Psoas muscle (tissue), 8 donors: ENCODE measurements around the gene MAML2. TPM values are rescaled to one million over a fixed set of nuclear protein-coding genes. Genes with fewer than 3 reads are reported as not detected.

Source experiments
- ATAC-seq, 4 donors: fragments of 200-7000 bp; cut with Tn5 transposase; one replicate each; pipeline ENCODE4 v1.9.1; 2020; ENCODE audit warnings: moderate library complexity in 3 of 4, mild to moderate bottlenecking in 2 of 4
- DNase-seq, 2 donors: peaks; one replicate each; pipeline ENCODE4 v3.0.0-alpha.2; 2020
- H3K27ac ChIP-seq: fragments of 200-600 bp; one replicate; pipeline ENCODE4 v1.8.0; 2022
- H3K27me3 ChIP-seq, 3 donors: fragments of 200-600 bp in 1 of 3; one replicate each; pipeline versions ENCODE4 v1.6.1 to v1.8.0; 2013 to 2022; ENCODE audit warnings: low read length in 2 of 3, mild to moderate bottlenecking in 2 of 3, moderate library complexity in 1 of 3; ENCODE audit not compliant: insufficient read depth in 3 of 3
- H3K36me3 ChIP-seq, 2 donors: fragments of 200-600 bp in 1 of 2; one replicate each; pipeline versions ENCODE4 v1.6.1 to v1.8.0; 2013 to 2022; ENCODE audit warnings: low read depth in 1 of 2, mild to moderate bottlenecking in 1 of 2, moderate library complexity in 1 of 2; ENCODE audit not compliant: insufficient read depth in 1 of 2
- H3K4me1 ChIP-seq: fragments of 200-600 bp; one replicate; pipeline ENCODE4 v1.8.0; 2022
- H3K4me3 ChIP-seq: fragments of 200-600 bp; one replicate; pipeline ENCODE4 v1.8.0; 2022; ENCODE audit warnings: mild to moderate bottlenecking
- H3K9me3 ChIP-seq: fragments of 200-600 bp; one replicate; pipeline ENCODE4 v1.8.0; 2022
- WGBS, 3 donors: extraction: QIAGEN DNeasy Blood & Tissue Kit; methylation state at CpG; one replicate each; pipeline versions ENCODE4 v1.1.6 to v1.1.7; 2013; 5-methylcytosine and 5-hydroxymethylcytosine counted together
- intact Hi-C, 2 donors: fragments of 100-400 bp; cut with DNase I; formaldehyde crosslinking; loops; one replicate each; pipeline versions ENCODE4 v1.11.0 to v1.14.2; 2022
- polyA plus RNA-seq, 3 donors: library from polyadenylated mRNA; stranded (reverse); fragments of 200-250 nt; gene quantifications; one replicate each; pipeline ENCODE4 v1.2.3, GENCODE V29; 2013
- total RNA-seq, 4 donors: library from RNA; stranded (reverse); fragmentation: NEBNext Ultra II Directional in 2 of 4; extraction: Animal tissue kit (Norgen Biotek cat#: 25700) in 2 of 4; gene quantifications; one replicate each; pipeline versions ENCODE4 v1.2.1 to v1.2.4, GENCODE V29; 2021 to 2023
- TF ChIP-seq, protein P1 (sequence below): fragments of 200-600 bp; IDR thresholded peaks from one replicate; pipeline ENCODE4 v1.8.0; 2022; ENCODE audit warnings: antibody characterized with exemption
- donor health status: healthy with polysubstance abuse.
- donor health status: DM: no; HTN: no; CAD: no; lungs with moderate emphysema.
- donor health status: Bipolar disorder and iron deficiency.
- donor health status: healthy.
- donor health status: DM: yes; HTN: yes; CAD: no.
- donor health status: DM: no; HTN: no; CAD: no.
- donor health status: DM: no; HTN: no; CAD: no.
- donor health status: DM: yes; HTN: yes; CAD: no.

Gene MAML2
- total and polyA plus RNA-seq, 7 donors: 0.39 to 3.7 (median 1.5) TPM

DNA sequence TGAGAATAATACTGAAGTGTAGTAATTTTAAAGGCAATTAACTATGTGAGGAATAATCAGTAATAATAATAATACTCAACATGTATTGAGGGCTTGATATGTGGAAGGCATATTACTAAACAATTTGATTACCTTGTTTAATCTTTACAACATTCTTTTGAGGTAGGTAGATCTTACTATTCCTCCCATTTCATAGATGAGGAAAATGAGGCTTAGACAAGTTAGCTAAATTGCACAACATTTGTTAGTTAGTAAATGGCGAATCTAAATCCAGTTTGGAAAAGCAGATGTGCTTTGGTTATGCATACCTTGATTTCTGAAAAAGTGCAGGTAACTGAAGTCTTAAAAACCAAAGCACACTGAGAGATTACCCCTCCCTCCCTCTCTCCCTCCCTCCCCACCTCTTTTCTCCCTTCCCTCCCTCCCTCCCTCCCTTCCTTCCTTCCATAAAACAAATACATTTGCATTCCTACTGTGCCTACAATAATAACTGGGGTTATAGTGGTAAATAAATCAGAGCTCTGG, 326.0 kb downstream of the MAML2 start:
- no peaks in the 10 kb centered on the region for H3K4me1 ChIP-seq
- H3K4me3 ChIP-seq: no peak overlapping the region
- TF ChIP-seq, protein P1, sequence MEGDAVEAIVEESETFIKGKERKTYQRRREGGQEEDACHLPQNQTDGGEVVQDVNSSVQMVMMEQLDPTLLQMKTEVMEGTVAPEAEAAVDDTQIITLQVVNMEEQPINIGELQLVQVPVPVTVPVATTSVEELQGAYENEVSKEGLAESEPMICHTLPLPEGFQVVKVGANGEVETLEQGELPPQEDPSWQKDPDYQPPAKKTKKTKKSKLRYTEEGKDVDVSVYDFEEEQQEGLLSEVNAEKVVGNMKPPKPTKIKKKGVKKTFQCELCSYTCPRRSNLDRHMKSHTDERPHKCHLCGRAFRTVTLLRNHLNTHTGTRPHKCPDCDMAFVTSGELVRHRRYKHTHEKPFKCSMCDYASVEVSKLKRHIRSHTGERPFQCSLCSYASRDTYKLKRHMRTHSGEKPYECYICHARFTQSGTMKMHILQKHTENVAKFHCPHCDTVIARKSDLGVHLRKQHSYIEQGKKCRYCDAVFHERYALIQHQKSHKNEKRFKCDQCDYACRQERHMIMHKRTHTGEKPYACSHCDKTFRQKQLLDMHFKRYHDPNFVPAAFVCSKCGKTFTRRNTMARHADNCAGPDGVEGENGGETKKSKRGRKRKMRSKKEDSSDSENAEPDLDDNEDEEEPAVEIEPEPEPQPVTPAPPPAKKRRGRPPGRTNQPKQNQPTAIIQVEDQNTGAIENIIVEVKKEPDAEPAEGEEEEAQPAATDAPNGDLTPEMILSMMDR: no peak
- H3K36me3 ChIP-seq: no peaks in the 10 kb centered on the region
- no peak for ATAC-seq
- no peak for DNase-seq
- H3K27me3 ChIP-seq: no peaks in the 10 kb centered on the region
- intact Hi-C loops: no loop called here
- no peaks in the 10 kb centered on the region for H3K9me3 ChIP-seq
- 88 to 100% (median 93%) methylated on average over 1 of the region's 1 CpG for WGBS, 3 donors
- no peak overlapping the region for H3K27ac ChIP-seq

DNA sequence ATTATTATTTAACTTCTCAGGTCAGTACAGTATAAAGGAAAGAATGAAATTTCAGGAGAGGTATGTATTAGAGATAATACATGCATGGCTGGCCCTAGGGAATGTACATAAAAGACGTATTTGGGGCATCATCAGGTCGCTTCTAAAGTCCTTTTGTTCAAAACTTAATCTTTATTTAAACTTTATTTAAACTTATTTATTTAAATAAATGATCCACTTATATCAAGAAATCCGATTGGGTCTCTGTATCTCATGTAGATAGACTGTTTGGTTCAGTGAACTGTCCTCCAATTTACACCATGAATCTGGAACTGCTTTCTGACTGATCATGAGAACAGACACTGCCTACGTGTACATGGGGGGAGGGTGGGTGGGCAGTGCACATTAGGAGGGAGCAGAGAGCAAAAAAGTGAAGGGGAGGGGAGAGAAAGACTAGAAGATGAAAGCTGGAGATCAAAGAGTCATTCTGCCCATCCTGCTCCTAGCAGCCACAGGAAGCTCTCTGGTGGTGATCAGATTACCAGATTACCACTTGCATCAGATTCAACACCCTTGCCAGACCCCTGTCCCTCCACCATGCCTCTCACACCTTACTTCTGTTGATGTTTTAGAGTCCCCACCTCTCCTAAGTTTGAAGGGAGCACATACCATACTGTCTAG, 327.0 kb downstream of the MAML2 start:
- H3K4me1 ChIP-seq: peaks cover 4% of the 10 kb centered on the region
- no peaks in the 10 kb centered on the region for H3K9me3 ChIP-seq
- H3K36me3 ChIP-seq: no peaks in the 10 kb centered on the region
- 69 to 77% (median 74%) methylated on average over 4 of the region's 4 CpGs for whole genome bisulfite sequencing, 3 donors
- DNase-seq (no peak), ATAC-seq (no peak)
- intact Hi-C loops: loop anchor here in 1 of 2 donors (2.0 kb wide), 1 partner anchor 33 kb away; no protein-coding TSS in a partner anchor
- TF ChIP-seq, protein P1: no peak
- H3K27me3 ChIP-seq: no peaks in the 10 kb centered on the region
- no peak overlapping the region for H3K4me3 ChIP-seq
- no peak overlapping the region for H3K27ac ChIP-seq

DNA sequence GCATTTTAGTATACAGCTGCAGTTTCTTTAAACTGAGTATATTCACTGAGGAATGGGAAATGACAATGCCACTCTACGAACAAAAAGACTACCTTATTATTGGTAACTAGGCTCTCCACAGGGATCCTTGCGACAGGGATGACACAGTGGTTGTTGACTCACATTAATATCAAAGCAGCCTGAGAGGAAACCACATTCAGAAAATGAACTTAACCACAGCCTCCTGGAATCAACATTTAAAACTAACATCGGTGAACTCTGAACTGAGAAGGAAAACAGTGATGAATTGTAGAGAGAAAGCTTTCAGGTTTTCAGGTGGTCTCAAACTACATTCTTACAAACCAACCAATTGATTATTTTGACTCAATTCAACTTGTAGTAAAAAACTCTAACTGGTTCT, 328.8 kb downstream of the MAML2 start:
- H3K27me3 ChIP-seq: no peaks in the 10 kb centered on the region
- H3K36me3 ChIP-seq: no peaks in the 10 kb centered on the region
- peaks cover 4% of the 10 kb centered on the region for H3K4me1 ChIP-seq
- DNase-seq: no peak
- H3K27ac ChIP-seq: no peak overlapping the region
- WGBS, 3 donors: 70 to 83% (median 81%) methylated on average over 3 of the region's 3 CpGs
- H3K4me3 ChIP-seq: no peak overlapping the region
- TF ChIP-seq, protein P1: no peak
- no peak for ATAC-seq
- H3K9me3 ChIP-seq: no peaks in the 10 kb centered on the region
- intact Hi-C loops: loop anchor here in 1 of 2 donors (2.0 kb wide), 1 partner anchor 35 kb away; no protein-coding TSS in a partner anchor

DNA sequence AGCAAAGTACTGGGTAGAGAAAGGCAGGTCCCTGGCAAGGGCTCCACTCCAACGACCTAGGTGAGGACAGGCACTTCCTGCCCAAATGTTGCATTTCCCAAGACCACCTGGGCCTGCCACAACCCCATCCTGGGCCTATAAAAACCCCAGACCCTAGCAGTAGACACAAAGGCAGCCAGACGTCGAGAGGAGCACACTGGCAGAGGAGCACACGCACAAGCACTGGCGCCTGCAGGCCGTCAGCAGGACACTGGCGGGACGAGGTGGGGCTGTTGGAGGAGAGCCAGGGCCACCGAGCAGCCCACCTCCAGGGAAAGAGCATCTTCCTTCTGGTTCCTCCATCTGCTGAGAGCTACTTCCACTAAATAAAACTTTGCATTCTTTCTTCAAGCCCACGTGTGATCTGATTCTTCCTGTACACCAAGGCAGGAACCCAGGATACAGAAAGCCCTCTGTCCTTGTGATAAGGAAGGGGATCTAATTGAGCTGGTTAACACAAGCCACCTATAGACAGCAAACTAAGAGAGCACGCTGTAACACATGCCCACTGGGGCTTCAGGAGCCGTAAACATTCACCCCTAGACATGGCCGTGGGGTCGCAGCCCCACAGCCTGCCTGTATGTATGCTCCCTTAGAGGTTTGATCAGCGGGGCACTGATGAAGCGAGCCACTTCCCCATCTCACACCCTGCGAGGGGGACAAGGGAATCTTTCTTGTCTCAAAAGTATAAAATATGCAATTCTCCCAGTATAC, 329.4 kb downstream of the MAML2 start:
- ATAC-seq (no peak), DNase-seq (no peak)
- Histone ChIP-seq H3K4me1 (peaks cover 4% of the 10 kb centered on the region), H3K27ac (no peak overlapping the region), H3K9me3 (no peaks in the 10 kb centered on the region), H3K4me3 (no peak overlapping the region), H3K27me3 (no peaks in the 10 kb centered on the region), H3K36me3 (no peaks in the 10 kb centered on the region)
- 76 to 80% (median 78%) methylated on average over 17 of the region's 17 CpGs for WGBS, 3 donors
- TF ChIP-seq, protein P1: no peak
- intact Hi-C loops: loop anchor here in 1 of 2 donors (2.0 kb wide), 1 partner anchor 35 kb away; no protein-coding TSS in a partner anchor
